Liver (tissue), 9 donors: ENCODE results near the gene SCN1B. TPM values are rescaled to one million over a fixed set of nuclear protein-coding genes. Genes with fewer than 3 reads are reported as not detected.

Experiments
- DNase-seq: peaks from one replicate; pipeline ENCODE4 v3.0.0-alpha.2; 2017; ENCODE audit warnings: low spot score
- H3K27ac ChIP-seq, 2 donors: one replicate each; pipeline ENCODE4 v1.7.0; 2013; ENCODE audit warnings: inconsistent platforms in 2 of 2, low read length in 2 of 2, control low read depth in 1 of 2, low read depth in 1 of 2, mild to moderate bottlenecking in 1 of 2
- H3K27me3 ChIP-seq, 4 donors: one replicate each; pipeline versions ENCODE4 v1.6.1 to v1.7.0; 2013; ENCODE audit warnings: low read length in 3 of 4, inconsistent platforms in 1 of 4, mild to moderate bottlenecking in 1 of 4, moderate library complexity in 1 of 4; ENCODE audit not compliant: control insufficient read depth in 4 of 4, insufficient read depth in 4 of 4
- H3K36me3 ChIP-seq, 4 donors: one replicate each; pipeline versions ENCODE4 v1.6.1 to v1.7.0; 2013; ENCODE audit warnings: low read length in 3 of 4, mild to moderate bottlenecking in 3 of 4, low read depth in 1 of 4, moderate library complexity in 1 of 4; ENCODE audit not compliant: control insufficient read depth in 4 of 4, insufficient read depth in 3 of 4
- H3K4me1 ChIP-seq, 4 donors: one replicate each; pipeline versions ENCODE4 v1.6.1 to v1.7.0; 2013; ENCODE audit warnings: low read length in 3 of 4, mild to moderate bottlenecking in 3 of 4, moderate library complexity in 1 of 4; ENCODE audit not compliant: control insufficient read depth in 4 of 4, insufficient read depth in 4 of 4
- H3K4me3 ChIP-seq, 3 donors: one replicate each; pipeline versions ENCODE4 v1.6.1 to v1.7.0; 2013; ENCODE audit warnings: low read length in 3 of 3, control low read depth in 1 of 3, low read depth in 1 of 3, mild to moderate bottlenecking in 1 of 3
- H3K9ac ChIP-seq, 2 donors: one replicate each; pipeline ENCODE4 v1.7.0; 2013; ENCODE audit warnings: low read length in 2 of 2, mild to moderate bottlenecking in 2 of 2, moderate library complexity in 2 of 2, control low read depth in 1 of 2, low read depth in 1 of 2
- H3K9me3 ChIP-seq, 4 donors: one replicate each; pipeline versions ENCODE4 v1.6.1 to v1.7.0; 2013; ENCODE audit warnings: low read length in 3 of 4; ENCODE audit not compliant: control insufficient read depth in 4 of 4
- ATF3 ChIP-seq: IDR thresholded peaks from 2 replicates; pipeline ENCODE4 v1.6.1; 2016; ENCODE audit warnings: antibody characterized with exemption
- FOXA1 ChIP-seq: IDR thresholded peaks from 2 replicates; pipeline ENCODE4 v1.6.1; 2016; ENCODE audit warnings: antibody characterized with exemption
- FOXA2 ChIP-seq: IDR thresholded peaks from 2 replicates; pipeline ENCODE4 v1.6.1; 2016; ENCODE audit warnings: antibody characterized with exemption
- GABPA ChIP-seq, 2 donors: IDR thresholded peaks in 1 of 2; conservative IDR thresholded peaks in 1 of 2; 2 replicates each; pipeline ENCODE4 v1.6.1; 2016; ENCODE audit warnings: antibody characterized with exemption in 2 of 2, mild to moderate bottlenecking in 1 of 2, moderate library complexity in 1 of 2
- HNF4A ChIP-seq, 2 donors: conservative IDR thresholded peaks; 2 replicates each; pipeline ENCODE4 v1.6.1; 2016; ENCODE audit warnings: antibody characterized with exemption in 2 of 2, mild to moderate bottlenecking in 2 of 2
- HNF4G ChIP-seq: IDR thresholded peaks from 2 replicates; pipeline ENCODE4 v1.6.1; 2016; ENCODE audit warnings: antibody characterized with exemption
- JUND ChIP-seq, 2 donors: IDR thresholded peaks; 2 replicates each; pipeline ENCODE4 v1.6.1; 2016; ENCODE audit warnings: antibody characterized with exemption in 2 of 2
- NR2F2 ChIP-seq: IDR thresholded peaks from 2 replicates; pipeline ENCODE4 v1.6.1; 2016; ENCODE audit warnings: antibody characterized with exemption
- RAD21 ChIP-seq, 2 donors: IDR thresholded peaks; 2 replicates each; pipeline ENCODE4 v1.6.1; 2016; ENCODE audit warnings: antibody characterized with exemption in 2 of 2, mild to moderate bottlenecking in 2 of 2
- RXRA ChIP-seq, 2 donors: IDR thresholded peaks; 2 replicates each; pipeline ENCODE4 v1.6.1; 2017 to 2018; ENCODE audit warnings: antibody characterized with exemption in 2 of 2, mild to moderate bottlenecking in 1 of 2
- SP1 ChIP-seq: IDR thresholded peaks from 2 replicates; pipeline ENCODE4 v1.6.1; 2018; ENCODE audit warnings: antibody characterized with exemption, mild to moderate bottlenecking
- TAF1 ChIP-seq: conservative IDR thresholded peaks from 2 replicates; pipeline ENCODE4 v1.6.1; 2016; ENCODE audit warnings: antibody characterized with exemption, mild to moderate bottlenecking
- YY1 ChIP-seq: IDR thresholded peaks from 2 replicates; pipeline ENCODE4 v1.6.1; 2016; ENCODE audit warnings: antibody characterized with exemption, mild to moderate bottlenecking
- ZBTB33 ChIP-seq: IDR thresholded peaks from 2 replicates; pipeline ENCODE4 v1.6.1; 2016; ENCODE audit warnings: antibody characterized with exemption
- WGBS: extraction: QIAGEN DNeasy Blood & Tissue Kit; methylation state at CpG from one replicate; pipeline ENCODE4 v1.1.7; 2013; 5-methylcytosine and 5-hydroxymethylcytosine counted together
- polyA plus RNA-seq, 2 donors: library from polyadenylated mRNA; stranded (reverse) in 1 of 2; unstranded in 1 of 2; fragments of 200-250 nt in 1 of 2; fragments of >200 nt in 1 of 2; fragmentation: Nextera tagmentation in 1 of 2; extraction: Ambion mirVana in 1 of 2; gene quantifications; one replicate each; pipeline versions ENCODE4 v1.2.1 to v1.2.3, GENCODE V29; 2013 to 2015
- total RNA-seq, 2 donors: library from RNA; depleted of rRNA; stranded (reverse); fragments of >200 nt; gene quantifications; one replicate each; pipeline ENCODE4 v1.2.3, GENCODE V29; 2014
- TF ChIP-seq, protein P1 (sequence below): fragments of 150-350 bp; IDR thresholded peaks from 2 replicates; pipeline ENCODE4 v1.5.1; 2017; ENCODE audit warnings: improper control_type of control experiment, low read depth, low read length; ENCODE audit not compliant: missing input control
- TF ChIP-seq, protein P2 (sequence below): IDR thresholded peaks from 2 replicates; pipeline ENCODE4 v1.6.1; 2016; ENCODE audit warnings: antibody characterized with exemption, mild to moderate bottlenecking
- TF ChIP-seq, protein P3 (sequence below): IDR thresholded peaks from 2 replicates; pipeline ENCODE4 v1.6.1; 2016; ENCODE audit warnings: antibody characterized with exemption
- donor health status: healthy.
- donor health status: healthy.
- donor health status: healthy.
- donor health status: healthy.
- donor health status: healthy.

SCN1B gene
- total and polyA plus RNA-seq, 4 donors = 1.6 to 5.8 (median 3.4) TPM

- Histone ChIP-seq H3K36me3 (peaks cover 2 to 12% (median 6%) of the 10 kb centered on the region in 4 donors), H3K4me3 (no peak overlapping the region), H3K9me3 (no peaks in the 10 kb centered on the region), H3K27ac (no peak overlapping the region), H3K27me3 (no peaks in the 10 kb centered on the region), H3K4me1 (peaks cover 0 to 3% (median 0%) of the 10 kb centered on the region in 4 donors), H3K9ac (no peak overlapping the region)
- WGBS = 91% methylated on average over 7 of the region's 7 CpGs
- TF ChIP-seq FOXA1 = no peak
- TF ChIP-seq, protein P1, sequence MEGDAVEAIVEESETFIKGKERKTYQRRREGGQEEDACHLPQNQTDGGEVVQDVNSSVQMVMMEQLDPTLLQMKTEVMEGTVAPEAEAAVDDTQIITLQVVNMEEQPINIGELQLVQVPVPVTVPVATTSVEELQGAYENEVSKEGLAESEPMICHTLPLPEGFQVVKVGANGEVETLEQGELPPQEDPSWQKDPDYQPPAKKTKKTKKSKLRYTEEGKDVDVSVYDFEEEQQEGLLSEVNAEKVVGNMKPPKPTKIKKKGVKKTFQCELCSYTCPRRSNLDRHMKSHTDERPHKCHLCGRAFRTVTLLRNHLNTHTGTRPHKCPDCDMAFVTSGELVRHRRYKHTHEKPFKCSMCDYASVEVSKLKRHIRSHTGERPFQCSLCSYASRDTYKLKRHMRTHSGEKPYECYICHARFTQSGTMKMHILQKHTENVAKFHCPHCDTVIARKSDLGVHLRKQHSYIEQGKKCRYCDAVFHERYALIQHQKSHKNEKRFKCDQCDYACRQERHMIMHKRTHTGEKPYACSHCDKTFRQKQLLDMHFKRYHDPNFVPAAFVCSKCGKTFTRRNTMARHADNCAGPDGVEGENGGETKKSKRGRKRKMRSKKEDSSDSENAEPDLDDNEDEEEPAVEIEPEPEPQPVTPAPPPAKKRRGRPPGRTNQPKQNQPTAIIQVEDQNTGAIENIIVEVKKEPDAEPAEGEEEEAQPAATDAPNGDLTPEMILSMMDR = no peak
- TF ChIP-seq RXRA (IDR thresholded peaks at IDR 0.05) = no peak
- no peak for TF ChIP-seq TAF1
- no peak for TF ChIP-seq ATF3
- no peak for TF ChIP-seq FOXA2
- TF ChIP-seq, protein P2, sequence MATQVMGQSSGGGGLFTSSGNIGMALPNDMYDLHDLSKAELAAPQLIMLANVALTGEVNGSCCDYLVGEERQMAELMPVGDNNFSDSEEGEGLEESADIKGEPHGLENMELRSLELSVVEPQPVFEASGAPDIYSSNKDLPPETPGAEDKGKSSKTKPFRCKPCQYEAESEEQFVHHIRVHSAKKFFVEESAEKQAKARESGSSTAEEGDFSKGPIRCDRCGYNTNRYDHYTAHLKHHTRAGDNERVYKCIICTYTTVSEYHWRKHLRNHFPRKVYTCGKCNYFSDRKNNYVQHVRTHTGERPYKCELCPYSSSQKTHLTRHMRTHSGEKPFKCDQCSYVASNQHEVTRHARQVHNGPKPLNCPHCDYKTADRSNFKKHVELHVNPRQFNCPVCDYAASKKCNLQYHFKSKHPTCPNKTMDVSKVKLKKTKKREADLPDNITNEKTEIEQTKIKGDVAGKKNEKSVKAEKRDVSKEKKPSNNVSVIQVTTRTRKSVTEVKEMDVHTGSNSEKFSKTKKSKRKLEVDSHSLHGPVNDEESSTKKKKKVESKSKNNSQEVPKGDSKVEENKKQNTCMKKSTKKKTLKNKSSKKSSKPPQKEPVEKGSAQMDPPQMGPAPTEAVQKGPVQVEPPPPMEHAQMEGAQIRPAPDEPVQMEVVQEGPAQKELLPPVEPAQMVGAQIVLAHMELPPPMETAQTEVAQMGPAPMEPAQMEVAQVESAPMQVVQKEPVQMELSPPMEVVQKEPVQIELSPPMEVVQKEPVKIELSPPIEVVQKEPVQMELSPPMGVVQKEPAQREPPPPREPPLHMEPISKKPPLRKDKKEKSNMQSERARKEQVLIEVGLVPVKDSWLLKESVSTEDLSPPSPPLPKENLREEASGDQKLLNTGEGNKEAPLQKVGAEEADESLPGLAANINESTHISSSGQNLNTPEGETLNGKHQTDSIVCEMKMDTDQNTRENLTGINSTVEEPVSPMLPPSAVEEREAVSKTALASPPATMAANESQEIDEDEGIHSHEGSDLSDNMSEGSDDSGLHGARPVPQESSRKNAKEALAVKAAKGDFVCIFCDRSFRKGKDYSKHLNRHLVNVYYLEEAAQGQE = no peak
- TF ChIP-seq, protein P3, sequence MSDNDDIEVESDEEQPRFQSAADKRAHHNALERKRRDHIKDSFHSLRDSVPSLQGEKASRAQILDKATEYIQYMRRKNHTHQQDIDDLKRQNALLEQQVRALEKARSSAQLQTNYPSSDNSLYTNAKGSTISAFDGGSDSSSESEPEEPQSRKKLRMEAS = no peak
- no peak for TF ChIP-seq YY1
- TF ChIP-seq GABPA (IDR thresholded peaks at IDR 0.05 in 1 of 2, conservative IDR thresholded peaks at IDR 0.05 in 1 of 2) = no peak
- no peak for TF ChIP-seq SP1
- no peak for TF ChIP-seq NR2F2
- TF ChIP-seq JUND (IDR thresholded peaks at IDR 0.05) = no peak
- no peak for TF ChIP-seq HNF4A (conservative IDR thresholded peaks at IDR 0.05)
- no peak for TF ChIP-seq HNF4G
- no peak for TF ChIP-seq ZBTB33
- no peak for TF ChIP-seq RAD21 (IDR thresholded peaks at IDR 0.05)
- DNase-seq = no peak
Observed at GRCh38 chr19:35062942-35063341, 32.7 kb downstream of the SCN1B start.
